ENCODE results near the gene MFAP3L. TPM values are rescaled to one million over a fixed set of nuclear protein-coding genes. Genes with fewer than 3 reads are reported as not detected.

MFAP3L gene
- total RNA-seq, 1 donor from 2014 or later = 14.2 TPM

DNA sequence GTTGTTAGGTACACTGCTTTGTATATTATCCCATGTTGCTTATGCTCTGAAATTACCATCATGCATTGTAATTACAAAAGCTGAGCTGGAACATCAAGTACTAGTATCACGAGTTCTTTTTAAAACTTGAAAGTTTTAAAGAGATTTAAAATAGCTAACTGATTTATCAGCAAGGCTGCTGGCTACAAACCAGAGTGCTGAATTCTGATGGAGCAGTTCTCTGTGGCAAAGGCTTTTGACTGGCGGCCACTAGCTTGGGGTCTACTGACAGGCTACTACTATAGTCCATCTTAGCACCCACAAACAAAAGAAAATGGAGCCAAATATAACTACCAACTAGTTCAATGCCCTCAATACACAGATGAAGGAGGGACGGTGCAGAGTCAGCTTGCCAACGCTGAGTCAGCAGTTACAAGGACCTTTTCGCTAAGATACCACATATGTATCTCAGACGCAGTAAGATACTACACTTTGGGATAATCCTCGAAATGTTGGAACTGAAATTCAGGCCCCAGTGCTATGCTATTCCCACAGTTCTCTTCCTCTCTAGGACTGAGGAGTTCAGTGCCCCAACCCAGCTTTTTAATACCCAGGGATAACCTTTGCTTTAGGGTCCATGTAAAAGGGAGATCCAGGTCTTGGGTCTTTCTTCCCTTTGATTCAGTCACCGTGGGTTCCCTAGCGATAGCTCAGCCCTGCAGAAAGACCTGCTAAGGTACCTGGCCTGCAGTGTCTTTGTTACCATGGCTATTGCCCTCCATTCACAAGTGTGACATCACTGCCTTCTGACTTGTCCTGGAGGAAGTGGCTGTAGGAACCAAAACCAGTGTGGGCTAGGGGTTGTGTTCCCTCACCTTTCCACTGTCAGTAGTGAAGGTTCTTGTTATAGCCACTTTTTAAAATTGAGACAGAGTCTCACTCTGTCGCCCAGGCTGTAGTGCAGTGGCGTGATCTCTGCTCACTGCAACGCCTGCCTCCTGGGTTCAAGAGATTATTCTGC, 22.8 kb downstream of the MFAP3L start:
- H3K36me3 ChIP-seq (ENCODE audit: control insufficient read depth, insufficient read depth, low read length) = no peaks in the 10 kb centered on the region
- H3K4me3 ChIP-seq (ENCODE audit: low read depth, low read length) = no peak overlapping the region
- no peak for DNase-seq (ENCODE audit: low read depth)
- TF ChIP-seq, protein P1, sequence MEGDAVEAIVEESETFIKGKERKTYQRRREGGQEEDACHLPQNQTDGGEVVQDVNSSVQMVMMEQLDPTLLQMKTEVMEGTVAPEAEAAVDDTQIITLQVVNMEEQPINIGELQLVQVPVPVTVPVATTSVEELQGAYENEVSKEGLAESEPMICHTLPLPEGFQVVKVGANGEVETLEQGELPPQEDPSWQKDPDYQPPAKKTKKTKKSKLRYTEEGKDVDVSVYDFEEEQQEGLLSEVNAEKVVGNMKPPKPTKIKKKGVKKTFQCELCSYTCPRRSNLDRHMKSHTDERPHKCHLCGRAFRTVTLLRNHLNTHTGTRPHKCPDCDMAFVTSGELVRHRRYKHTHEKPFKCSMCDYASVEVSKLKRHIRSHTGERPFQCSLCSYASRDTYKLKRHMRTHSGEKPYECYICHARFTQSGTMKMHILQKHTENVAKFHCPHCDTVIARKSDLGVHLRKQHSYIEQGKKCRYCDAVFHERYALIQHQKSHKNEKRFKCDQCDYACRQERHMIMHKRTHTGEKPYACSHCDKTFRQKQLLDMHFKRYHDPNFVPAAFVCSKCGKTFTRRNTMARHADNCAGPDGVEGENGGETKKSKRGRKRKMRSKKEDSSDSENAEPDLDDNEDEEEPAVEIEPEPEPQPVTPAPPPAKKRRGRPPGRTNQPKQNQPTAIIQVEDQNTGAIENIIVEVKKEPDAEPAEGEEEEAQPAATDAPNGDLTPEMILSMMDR (IDR thresholded peaks at IDR 0.05; ENCODE audit: insufficient read depth, low read length, poor library complexity, severe bottlenecking) = no peak
- no peaks in the 10 kb centered on the region for H3K27me3 ChIP-seq (ENCODE audit: control insufficient read depth, insufficient read depth, low read length)

DNA sequence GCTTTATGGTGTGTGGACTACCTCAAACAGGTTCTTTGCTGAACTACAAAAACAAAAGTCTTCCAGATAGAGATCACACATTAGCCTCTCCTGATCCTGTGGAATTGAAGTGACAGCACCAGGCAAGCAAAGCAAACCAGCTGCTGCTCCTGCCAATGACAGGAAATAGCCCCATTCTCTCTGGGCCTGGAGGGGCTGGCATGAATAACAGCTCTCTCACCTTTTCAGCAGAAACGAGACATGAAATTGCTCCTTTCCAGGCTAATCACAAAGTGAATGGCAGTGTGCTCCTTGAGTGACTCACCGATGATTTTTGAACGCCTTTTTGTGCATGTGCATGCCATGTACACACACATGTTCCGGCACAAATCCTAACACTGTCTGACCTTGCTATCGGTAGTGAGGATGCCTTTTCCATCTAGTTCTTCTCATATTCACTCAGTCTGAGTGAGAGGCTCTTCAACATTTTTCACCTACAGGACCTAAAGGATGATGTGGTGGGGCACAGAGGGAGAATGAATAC, 24.4 kb downstream of the MFAP3L start:
- no peak for DNase-seq (ENCODE audit: low read depth)
- no peaks in the 10 kb centered on the region for H3K36me3 ChIP-seq (ENCODE audit: control insufficient read depth, insufficient read depth, low read length)
- TF ChIP-seq, protein P1 (IDR thresholded peaks at IDR 0.05; ENCODE audit: insufficient read depth, low read length, poor library complexity, severe bottlenecking) = no peak
- H3K27me3 ChIP-seq (ENCODE audit: control insufficient read depth, insufficient read depth, low read length) = no peaks in the 10 kb centered on the region
- no peak overlapping the region for H3K4me3 ChIP-seq (ENCODE audit: low read depth, low read length)

DNA sequence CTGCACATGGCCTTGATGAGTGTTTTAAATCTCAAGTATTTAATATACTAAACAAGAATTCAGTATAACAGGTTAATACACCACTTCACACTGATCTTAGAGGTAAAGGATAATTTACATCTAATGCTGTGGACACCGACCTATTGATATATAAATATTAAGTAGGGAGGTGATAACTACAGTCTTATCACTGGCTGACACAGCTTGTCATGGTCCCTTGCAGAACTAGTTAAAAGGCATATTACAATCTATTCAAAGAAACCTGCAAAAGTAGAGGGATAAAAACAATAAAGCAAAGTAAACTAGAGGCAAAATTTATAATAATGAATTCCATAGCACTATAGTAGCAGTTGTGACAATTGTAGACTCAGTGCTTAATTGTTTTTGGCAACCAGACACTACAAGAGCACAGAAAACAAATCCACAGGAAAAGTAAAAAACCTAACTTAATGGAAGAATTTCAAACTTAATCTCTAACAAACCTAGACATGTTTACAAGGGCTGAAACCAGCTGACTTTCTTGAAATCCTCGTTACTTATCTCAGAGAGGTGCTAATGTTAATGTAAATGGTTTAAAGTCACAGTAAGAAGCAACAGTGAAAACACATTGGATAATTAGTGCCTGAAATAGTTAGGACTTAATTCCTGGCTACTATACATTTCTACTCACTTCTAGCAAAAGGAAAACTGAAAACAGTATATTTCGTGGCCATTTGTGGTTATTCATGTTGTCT, 25.0 kb downstream of the MFAP3L start:
- Histone ChIP-seq H3K4me3 (ENCODE audit: low read depth, low read length) (no peak overlapping the region), H3K36me3 (ENCODE audit: control insufficient read depth, insufficient read depth, low read length) (no peaks in the 10 kb centered on the region), H3K27me3 (ENCODE audit: control insufficient read depth, insufficient read depth, low read length) (no peaks in the 10 kb centered on the region)
- TF ChIP-seq, protein P1 (IDR thresholded peaks at IDR 0.05; ENCODE audit: insufficient read depth, low read length, poor library complexity, severe bottlenecking) = no peak
- no peak for DNase-seq (ENCODE audit: low read depth)

DNA sequence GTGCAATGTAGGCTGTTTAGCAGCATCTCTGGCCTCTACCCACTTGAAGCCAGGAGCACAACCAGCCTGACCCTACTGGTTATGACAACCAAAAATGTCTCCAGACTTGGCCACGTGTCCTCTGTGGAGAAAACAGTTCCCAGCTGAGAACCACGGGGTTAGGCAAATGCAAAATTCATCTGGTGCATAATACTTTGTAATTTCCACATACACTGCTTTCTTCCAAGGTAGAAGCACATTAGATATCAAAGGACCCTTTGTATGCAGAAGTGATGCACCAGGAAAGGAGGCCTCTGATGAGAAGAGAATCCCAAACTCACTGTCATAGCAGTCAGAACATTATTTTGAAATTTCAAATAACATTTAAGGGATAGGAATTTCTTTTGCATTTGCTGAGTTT, 26.3 kb downstream of the MFAP3L start:
- TF ChIP-seq, protein P1 (IDR thresholded peaks at IDR 0.05; ENCODE audit: insufficient read depth, low read length, poor library complexity, severe bottlenecking) = no peak
- no peaks in the 10 kb centered on the region for H3K27me3 ChIP-seq (ENCODE audit: control insufficient read depth, insufficient read depth, low read length)
- H3K4me3 ChIP-seq (ENCODE audit: low read depth, low read length) = no peak overlapping the region
- DNase-seq (ENCODE audit: low read depth) = no peak
- no peaks in the 10 kb centered on the region for H3K36me3 ChIP-seq (ENCODE audit: control insufficient read depth, insufficient read depth, low read length)

DNA sequence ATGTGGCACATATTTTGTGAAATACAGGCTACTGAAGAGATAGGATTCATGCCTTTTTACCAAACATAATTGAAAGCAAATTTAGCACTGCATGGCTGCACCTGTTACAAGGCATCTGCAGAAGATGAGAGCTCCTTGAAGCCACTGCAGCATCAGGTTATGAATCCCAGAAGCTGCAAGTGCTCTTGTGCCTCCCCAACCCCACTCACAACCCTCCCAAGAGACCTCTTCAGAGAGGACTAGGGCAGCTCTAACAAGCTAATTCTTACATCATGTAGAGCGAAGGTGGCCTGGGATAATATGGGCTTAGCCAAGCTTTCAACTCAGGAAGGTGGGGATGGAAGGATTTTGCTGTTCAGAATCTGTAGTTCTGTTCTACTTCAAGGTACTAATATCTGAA, 27.2 kb downstream of the MFAP3L start:
- TF ChIP-seq, protein P1 (IDR thresholded peaks at IDR 0.05; ENCODE audit: insufficient read depth, low read length, poor library complexity, severe bottlenecking) = no peak
- DNase-seq (ENCODE audit: low read depth) = no peak
- no peak overlapping the region for H3K4me3 ChIP-seq (ENCODE audit: low read depth, low read length)

More for the DNA sequence above, 27.2 kb downstream of the MFAP3L start:
- Histone ChIP-seq H3K27me3 (ENCODE audit: control insufficient read depth, insufficient read depth, low read length) (no peaks in the 10 kb centered on the region), H3K36me3 (ENCODE audit: control insufficient read depth, insufficient read depth, low read length) (no peaks in the 10 kb centered on the region)
